Fibroblast of villous mesenchyme (primary cell): ENCODE results near the gene LDHB. TPM values are rescaled to one million over a fixed set of nuclear protein-coding genes. Genes with fewer than 3 reads are reported as not detected.

ENCODE experiments used
- DNase-seq: peaks from one replicate; pipeline ENCODE4 v3.0.0-alpha.2; 2010; ENCODE audit warnings: low read depth
- H3K4me3 ChIP-seq: 2 replicates; pipeline ENCODE4 v1.5.1; 2011; ENCODE audit warnings: low read depth, mild to moderate bottlenecking, low read length
- CTCF ChIP-seq: IDR thresholded peaks from 2 replicates; pipeline ENCODE4 v1.5.1; 2012; ENCODE audit warnings: low read depth, mild to moderate bottlenecking, low read length; ENCODE audit not compliant: insufficient read depth
- total RNA-seq: library from RNA; depleted of rRNA; stranded (reverse); fragments of >200 nt; gene quantifications from 2 replicates; pipeline ENCODE4 v1.2.3, GENCODE V29; 2012

Gene LDHB
- total RNA-seq, 1 donor: 613 TPM

GRCh38 chr12:21694660-21695059 lies 37.0 kb upstream of the LDHB start:
- DNase-seq: no peak
- TF ChIP-seq CTCF: no peak
- no peak overlapping the region for H3K4me3 ChIP-seq

- no peak overlapping the region for H3K4me3 ChIP-seq
- no peak for DNase-seq
- TF ChIP-seq CTCF: no peak
These were observed 33.9 kb upstream of the LDHB start for GRCh38 chr12:21691515-21691914.

GRCh38 chr12:21690704-21691368 lies 33.2 kb upstream of the LDHB start:
- TF ChIP-seq CTCF: no peak
- DNase-seq: no peak
- H3K4me3 ChIP-seq: no peak overlapping the region

- no peak overlapping the region for H3K4me3 ChIP-seq
- DNase-seq: no peak
- TF ChIP-seq CTCF: no peak
These were observed 25.5 kb upstream of the LDHB start for GRCh38 chr12:21683115-21683514.

GRCh38 chr12:21678959-21679358 lies 21.3 kb upstream of the LDHB start:
- TF ChIP-seq CTCF: no peak
- DNase-seq: no peak
- no peak overlapping the region for H3K4me3 ChIP-seq

- DNase-seq: no peak
- no peak overlapping the region for H3K4me3 ChIP-seq
- TF ChIP-seq CTCF: no peak
These were observed 20.1 kb upstream of the LDHB start for GRCh38 chr12:21677622-21678277.
